SK-N-SH treated with all-trans-retinoic acid at 6 μM for 48 hours (cell line): Measurements from ENCODE around the gene EML6.

ENCODE experiments used
- ATAC-seq: fragments of 200-7000 bp; cut with Tn5 transposase; 3 replicates; pipeline ENCODE4 v1.9.1; 2020; ENCODE audit warnings: mild to moderate bottlenecking, moderate library complexity
- ARNTL ChIP-seq: fragments of 450-650 bp; formaldehyde crosslinking; IDR thresholded peaks from 2 replicates; pipeline ENCODE4 v1.5.0; 2020; ENCODE audit warnings: low read depth, mild to moderate bottlenecking, moderate library complexity, borderline replicate concordance
- BACH2 ChIP-seq: fragments of 250-450 bp; sonication (Bioruptor Pico); IDR thresholded peaks from 2 replicates; pipeline ENCODE4 v1.9.0; 2021; ENCODE audit warnings: mild to moderate bottlenecking, borderline replicate concordance
- CSDC2 ChIP-seq: fragments of 250-450 bp; sonication (Bioruptor Pico); IDR thresholded peaks from 2 replicates; pipeline ENCODE4 v1.5.0; 2020; ENCODE audit warnings: mild to moderate bottlenecking, moderate library complexity
- GLIS3 ChIP-seq: fragments of 250-450 bp; sonication (Bioruptor Pico); IDR thresholded peaks from 2 replicates; pipeline ENCODE4 v1.5.0; 2020; ENCODE audit warnings: mild to moderate bottlenecking, moderate library complexity
- ISL1 ChIP-seq: fragments of 250-450 bp; sonication (Bioruptor Pico); IDR thresholded peaks from 2 replicates; pipeline ENCODE4 v2.1.2; 2022; ENCODE audit warnings: mild to moderate bottlenecking, moderate library complexity
- OSR1 ChIP-seq: fragments of 250-450 bp; sonication (Bioruptor Pico); IDR thresholded peaks from 2 replicates; pipeline ENCODE4 v1.8.0; 2022; ENCODE audit warnings: moderate library complexity, mild to moderate bottlenecking, inconsistent platforms
- PPARA ChIP-seq: fragments of 250-450 bp; sonication (Bioruptor Pico); IDR thresholded peaks from 2 replicates; pipeline ENCODE4 v1.5.0; 2020; ENCODE audit warnings: mild to moderate bottlenecking, borderline replicate concordance
- SNAI2 ChIP-seq: fragments of 250-450 bp; sonication (Bioruptor Pico); IDR thresholded peaks from 2 replicates; pipeline ENCODE4 v1.5.0; 2020; ENCODE audit warnings: mild to moderate bottlenecking, moderate library complexity
- TCF4 ChIP-seq: fragments of 250-450 bp; sonication (Bioruptor Pico); IDR thresholded peaks from 2 replicates; pipeline ENCODE4 v1.8.0; 2021; ENCODE audit warnings: mild to moderate bottlenecking, moderate library complexity, borderline replicate concordance
- TOX ChIP-seq: fragments of 250-450 bp; sonication (Bioruptor Pico); IDR thresholded peaks from 2 replicates; pipeline ENCODE4 v1.8.0; 2021; ENCODE audit warnings: mild to moderate bottlenecking, moderate library complexity, borderline replicate concordance
- ZC3H10 ChIP-seq: fragments of 250-450 bp; sonication (Bioruptor Pico); IDR thresholded peaks from 2 replicates; pipeline ENCODE4 v1.5.1; 2021; ENCODE audit warnings: mild to moderate bottlenecking, moderate library complexity
- ZFP3 ChIP-seq: fragments of 250-450 bp; sonication (Bioruptor Pico); IDR thresholded peaks from 2 replicates; pipeline ENCODE4 v1.5.0; 2020; ENCODE audit warnings: mild to moderate bottlenecking, moderate library complexity
- ZFP30 ChIP-seq: fragments of 450-650 bp; formaldehyde crosslinking; IDR thresholded peaks from 2 replicates; pipeline ENCODE4 v1.5.0; 2022; ENCODE audit warnings: mild to moderate bottlenecking, moderate library complexity
- ZNF565 ChIP-seq: fragments of 450-650 bp; formaldehyde crosslinking; conservative IDR thresholded peaks from 2 replicates; pipeline ENCODE4 v1.5.0; 2020; ENCODE audit warnings: low read depth, mild to moderate bottlenecking, moderate library complexity
- ZNF70 ChIP-seq: fragments of 450-650 bp; formaldehyde crosslinking; IDR thresholded peaks from 2 replicates; pipeline ENCODE4 v1.5.0; 2020; ENCODE audit warnings: mild to moderate bottlenecking, moderate library complexity
- ZNF8 ChIP-seq: fragments of 450-650 bp; formaldehyde crosslinking; IDR thresholded peaks from 2 replicates; pipeline ENCODE4 v1.5.0; 2020; ENCODE audit warnings: mild to moderate bottlenecking, moderate library complexity
- TF ChIP-seq, protein P1 (sequence below): fragments of 250-450 bp; sonication (Bioruptor Pico); IDR thresholded peaks from 2 replicates; pipeline ENCODE4 v1.8.0; 2020; ENCODE audit warnings: mild to moderate bottlenecking, moderate library complexity, borderline replicate concordance
- TF ChIP-seq, protein P2 (sequence below): fragments of 250-450 bp; sonication (Bioruptor Pico); IDR thresholded peaks from 2 replicates; pipeline ENCODE4 v1.5.0; 2020; ENCODE audit warnings: mild to moderate bottlenecking, moderate library complexity
- TF ChIP-seq, protein P3 (sequence below): fragments of 250-450 bp; sonication (Bioruptor Pico); IDR thresholded peaks from 2 replicates; pipeline ENCODE4 v1.8.0; 2021; ENCODE audit warnings: low read depth, mild to moderate bottlenecking, moderate library complexity, borderline replicate concordance
- TF ChIP-seq, protein P4 (sequence below): fragments of 250-450 bp; sonication (Bioruptor Pico); IDR thresholded peaks from 2 replicates; pipeline ENCODE4 v1.5.1; 2021; ENCODE audit warnings: mild to moderate bottlenecking, moderate library complexity

EML6 gene

DNA sequence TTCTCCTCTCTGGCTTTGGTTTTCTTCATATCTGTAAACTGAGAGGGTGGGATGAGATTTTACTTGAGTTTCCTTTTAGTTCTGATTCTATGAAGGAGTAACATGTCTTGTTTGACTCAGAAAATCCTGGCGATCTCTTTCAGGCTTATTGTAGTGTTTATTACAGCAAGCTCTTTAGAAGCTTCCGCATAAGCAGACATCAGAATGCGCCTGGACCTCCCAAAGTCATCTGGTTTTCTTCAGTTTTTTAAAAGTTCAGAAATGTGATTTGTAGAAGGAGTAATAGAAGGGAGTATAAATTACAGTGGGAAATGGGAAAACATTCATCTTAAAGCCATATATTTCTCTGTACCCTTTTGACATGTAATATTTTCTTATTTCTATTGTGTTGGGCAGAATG, 68.4 kb downstream of the EML6 start:
- ATAC-seq, result no peak; the same call in 2 of the 3 replicates
- TF ChIP-seq TOX (CRISPR knock-in tag) (no peak), ZNF8 (CRISPR knock-in tag) (no peak)
- TF ChIP-seq, protein P1, sequence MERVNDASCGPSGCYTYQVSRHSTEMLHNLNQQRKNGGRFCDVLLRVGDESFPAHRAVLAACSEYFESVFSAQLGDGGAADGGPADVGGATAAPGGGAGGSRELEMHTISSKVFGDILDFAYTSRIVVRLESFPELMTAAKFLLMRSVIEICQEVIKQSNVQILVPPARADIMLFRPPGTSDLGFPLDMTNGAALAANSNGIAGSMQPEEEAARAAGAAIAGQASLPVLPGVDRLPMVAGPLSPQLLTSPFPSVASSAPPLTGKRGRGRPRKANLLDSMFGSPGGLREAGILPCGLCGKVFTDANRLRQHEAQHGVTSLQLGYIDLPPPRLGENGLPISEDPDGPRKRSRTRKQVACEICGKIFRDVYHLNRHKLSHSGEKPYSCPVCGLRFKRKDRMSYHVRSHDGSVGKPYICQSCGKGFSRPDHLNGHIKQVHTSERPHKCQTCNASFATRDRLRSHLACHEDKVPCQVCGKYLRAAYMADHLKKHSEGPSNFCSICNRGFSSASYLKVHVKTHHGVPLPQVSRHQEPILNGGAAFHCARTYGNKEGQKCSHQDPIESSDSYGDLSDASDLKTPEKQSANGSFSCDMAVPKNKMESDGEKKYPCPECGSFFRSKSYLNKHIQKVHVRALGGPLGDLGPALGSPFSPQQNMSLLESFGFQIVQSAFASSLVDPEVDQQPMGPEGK (CRISPR knock-in tag), result no peak

DNA sequence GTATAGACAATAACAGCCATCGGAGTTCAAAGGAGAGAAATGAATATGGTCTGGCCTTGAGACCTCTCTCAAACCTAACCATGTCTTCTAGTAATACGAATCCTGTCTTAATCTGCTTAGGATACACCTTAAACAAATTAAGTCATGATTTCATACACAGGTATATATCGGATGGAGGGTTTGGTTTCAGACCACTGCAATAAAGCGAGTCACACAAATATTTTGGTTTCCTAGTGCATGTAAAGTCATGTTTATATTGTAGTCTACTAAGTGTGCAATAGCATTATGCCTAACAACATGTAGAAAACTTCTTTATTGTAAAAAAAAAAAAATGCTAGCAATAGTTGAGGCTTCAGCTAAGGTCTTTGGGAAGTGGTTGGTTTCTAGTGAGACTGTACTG, 73.8 kb downstream of the EML6 start:
- ATAC-seq, result no peak
- TF ChIP-seq, protein P2, sequence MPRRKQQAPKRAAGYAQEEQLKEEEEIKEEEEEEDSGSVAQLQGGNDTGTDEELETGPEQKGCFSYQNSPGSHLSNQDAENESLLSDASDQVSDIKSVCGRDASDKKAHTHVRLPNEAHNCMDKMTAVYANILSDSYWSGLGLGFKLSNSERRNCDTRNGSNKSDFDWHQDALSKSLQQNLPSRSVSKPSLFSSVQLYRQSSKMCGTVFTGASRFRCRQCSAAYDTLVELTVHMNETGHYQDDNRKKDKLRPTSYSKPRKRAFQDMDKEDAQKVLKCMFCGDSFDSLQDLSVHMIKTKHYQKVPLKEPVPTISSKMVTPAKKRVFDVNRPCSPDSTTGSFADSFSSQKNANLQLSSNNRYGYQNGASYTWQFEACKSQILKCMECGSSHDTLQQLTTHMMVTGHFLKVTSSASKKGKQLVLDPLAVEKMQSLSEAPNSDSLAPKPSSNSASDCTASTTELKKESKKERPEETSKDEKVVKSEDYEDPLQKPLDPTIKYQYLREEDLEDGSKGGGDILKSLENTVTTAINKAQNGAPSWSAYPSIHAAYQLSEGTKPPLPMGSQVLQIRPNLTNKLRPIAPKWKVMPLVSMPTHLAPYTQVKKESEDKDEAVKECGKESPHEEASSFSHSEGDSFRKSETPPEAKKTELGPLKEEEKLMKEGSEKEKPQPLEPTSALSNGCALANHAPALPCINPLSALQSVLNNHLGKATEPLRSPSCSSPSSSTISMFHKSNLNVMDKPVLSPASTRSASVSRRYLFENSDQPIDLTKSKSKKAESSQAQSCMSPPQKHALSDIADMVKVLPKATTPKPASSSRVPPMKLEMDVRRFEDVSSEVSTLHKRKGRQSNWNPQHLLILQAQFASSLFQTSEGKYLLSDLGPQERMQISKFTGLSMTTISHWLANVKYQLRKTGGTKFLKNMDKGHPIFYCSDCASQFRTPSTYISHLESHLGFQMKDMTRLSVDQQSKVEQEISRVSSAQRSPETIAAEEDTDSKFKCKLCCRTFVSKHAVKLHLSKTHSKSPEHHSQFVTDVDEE (CRISPR knock-in tag), result no peak
- no peak for TF ChIP-seq CSDC2 (CRISPR knock-in tag)
- TF ChIP-seq ZNF8 (CRISPR knock-in tag), result no peak

DNA sequence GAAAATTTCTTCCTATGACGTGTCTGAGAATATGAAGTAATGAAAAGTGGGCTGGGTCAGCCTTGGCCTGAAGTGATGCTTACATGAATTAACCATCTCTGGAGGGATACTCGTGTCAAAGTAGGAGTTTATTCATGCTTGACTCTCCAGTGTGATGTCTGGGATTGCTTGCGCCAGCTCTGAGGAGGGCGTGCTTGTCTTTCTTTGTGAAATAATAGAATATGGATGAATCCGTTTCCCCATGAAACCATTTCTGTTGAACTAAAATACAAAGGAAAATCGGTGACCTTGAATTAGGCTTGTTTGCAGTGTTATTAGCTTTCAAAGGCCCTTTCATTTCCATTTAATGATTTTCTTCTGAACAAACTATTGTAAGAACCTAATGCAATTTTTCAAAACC, 77.9 kb downstream of the EML6 start:
- TF ChIP-seq PPARA (CRISPR knock-in tag), result no peak
- TF ChIP-seq TOX (CRISPR knock-in tag), result no peak
- TF ChIP-seq BACH2, result no peak
- TF ChIP-seq GLIS3 (CRISPR knock-in tag), result no peak
- TF ChIP-seq ISL1 (CRISPR knock-in tag), result no peak
- no peak for TF ChIP-seq CSDC2 (CRISPR knock-in tag)
- TF ChIP-seq, protein P2 (CRISPR knock-in tag), result no peak
- TF ChIP-seq ZFP3 (CRISPR knock-in tag), result no peak
- TF ChIP-seq SNAI2 (CRISPR knock-in tag), result no peak
- TF ChIP-seq OSR1 (CRISPR knock-in tag), result no peak
- TF ChIP-seq ZC3H10 (CRISPR knock-in tag), result no peak
- no peak for TF ChIP-seq ARNTL (CRISPR knock-in tag)
- TF ChIP-seq, protein P3, sequence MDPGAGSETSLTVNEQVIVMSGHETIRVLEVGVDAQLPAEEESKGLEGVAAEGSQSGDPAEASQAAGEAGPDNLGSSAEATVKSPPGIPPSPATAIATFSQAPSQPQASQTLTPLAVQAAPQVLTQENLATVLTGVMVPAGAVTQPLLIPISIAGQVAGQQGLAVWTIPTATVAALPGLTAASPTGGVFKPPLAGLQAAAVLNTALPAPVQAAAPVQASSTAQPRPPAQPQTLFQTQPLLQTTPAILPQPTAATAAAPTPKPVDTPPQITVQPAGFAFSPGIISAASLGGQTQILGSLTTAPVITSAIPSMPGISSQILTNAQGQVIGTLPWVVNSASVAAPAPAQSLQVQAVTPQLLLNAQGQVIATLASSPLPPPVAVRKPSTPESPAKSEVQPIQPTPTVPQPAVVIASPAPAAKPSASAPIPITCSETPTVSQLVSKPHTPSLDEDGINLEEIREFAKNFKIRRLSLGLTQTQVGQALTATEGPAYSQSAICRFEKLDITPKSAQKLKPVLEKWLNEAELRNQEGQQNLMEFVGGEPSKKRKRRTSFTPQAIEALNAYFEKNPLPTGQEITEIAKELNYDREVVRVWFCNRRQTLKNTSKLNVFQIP (CRISPR knock-in tag), result no peak
- TF ChIP-seq ZNF70 (CRISPR knock-in tag), result no peak
- no peak for TF ChIP-seq ZFP30 (CRISPR knock-in tag)
- no peak for TF ChIP-seq ZNF565
- TF ChIP-seq, protein P4, sequence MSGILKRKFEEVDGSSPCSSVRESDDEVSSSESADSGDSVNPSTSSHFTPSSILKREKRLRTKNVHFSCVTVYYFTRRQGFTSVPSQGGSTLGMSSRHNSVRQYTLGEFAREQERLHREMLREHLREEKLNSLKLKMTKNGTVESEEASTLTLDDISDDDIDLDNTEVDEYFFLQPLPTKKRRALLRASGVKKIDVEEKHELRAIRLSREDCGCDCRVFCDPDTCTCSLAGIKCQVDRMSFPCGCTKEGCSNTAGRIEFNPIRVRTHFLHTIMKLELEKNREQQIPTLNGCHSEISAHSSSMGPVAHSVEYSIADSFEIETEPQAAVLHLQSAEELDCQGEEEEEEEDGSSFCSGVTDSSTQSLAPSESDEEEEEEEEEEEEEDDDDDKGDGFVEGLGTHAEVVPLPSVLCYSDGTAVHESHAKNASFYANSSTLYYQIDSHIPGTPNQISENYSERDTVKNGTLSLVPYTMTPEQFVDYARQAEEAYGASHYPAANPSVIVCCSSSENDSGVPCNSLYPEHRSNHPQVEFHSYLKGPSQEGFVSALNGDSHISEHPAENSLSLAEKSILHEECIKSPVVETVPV (CRISPR knock-in tag), result no peak
- TF ChIP-seq, protein P1 (CRISPR knock-in tag), result no peak
- no peak for TF ChIP-seq TCF4 (CRISPR knock-in tag)
- no peak for ATAC-seq
